Measurements from ENCODE around the gene PNMA1. TPM values are rescaled to one million over a fixed set of nuclear protein-coding genes. Genes with fewer than 3 reads are reported as not detected.

Gene PNMA1
- total and polyA plus RNA-seq, 2 of the 13 experiments (the other 11 are each of a cell fraction or from before 2014, with no cell fraction given), result 7.0 to 8.3 TPM

GRCh38 chr14:73719361-73719760 lies 5.2 kb upstream of the PNMA1 start:
- H2AFZ ChIP-seq (ENCODE audit: low read length), result no peak overlapping the region
- H3K9me3 ChIP-seq (ENCODE audit: low read length), result no peaks in the 10 kb centered on the region
- no peaks in the 10 kb centered on the region for H3K79me2 ChIP-seq (ENCODE audit: insufficient read depth, low read length)
- peaks cover 18% of the 10 kb centered on the region for H3K4me1 ChIP-seq (ENCODE audit: insufficient read depth, low read length)
- H3K27ac ChIP-seq (ENCODE audit: extremely low read length, insufficient read depth, low read length), result no peak overlapping the region
- 0 out of 2 replicates have a peak, but pooled peaks cover 5% of the 10 kb centered on the region for H4K20me1 ChIP-seq (ENCODE audit: insufficient read depth, low read length)
- no peak overlapping the region for H3K4me3 ChIP-seq (replicated peaks in 1 of 3; ENCODE audit: insufficient read depth in 1 of 3, low read depth in 2 of 3, low read length in 3 of 3)
- intact Hi-C loops (cut with micrococcal nuclease; ENCODE audit: unreplicated experiment), result no loop called here
- BruUV-seq (replicated peaks), result no TSS peak
- WGBS (ENCODE audit: low lambda C conversion rate), result 94% methylated on average over 13 of the region's 13 CpGs
- H3K36me3 ChIP-seq (replicated peaks in 1 of 2; ENCODE audit: control insufficient read depth in 1 of 2, insufficient read depth in 2 of 2, low read length in 2 of 2), result peaks cover 27 to 67% of the 10 kb centered on the region in 2 experiments
- TF ChIP-seq PCBP2 (optimal IDR thresholded peaks at IDR 0.05; ENCODE audit: low read depth, low read length, poor library complexity, severe bottlenecking) (no peak), RBM22 (optimal IDR thresholded peaks at IDR 0.05; ENCODE audit: low read length) (peak; percentile 4)
- no peak overlapping the region for H3K4me2 ChIP-seq (ENCODE audit: low read depth, low read length)
- DNase-seq (ENCODE audit: low spot score) (no peak), ATAC-seq (no peak), FAIRE-seq (no peak)
- CTCF ChIA-PET (ENCODE audit: low intra/inter-chr PET ratio, low total read pairs), result no interaction called here
- no peak overlapping the region for H3K9ac ChIP-seq (ENCODE audit: insufficient read depth, low read depth, low read length)
- in situ Hi-C loops (cut with HindIII; ENCODE audit: extremely low pct_ligation_motif_present, low pct_unique_long_range_greater_than_20kb), result no loop called here
- POLR2A ChIA-PET, result interaction anchor here (0.6 kb wide), 1 partner anchor 130 kb away, joined by 3 read pairs; no protein-coding TSS in a partner anchor
- H3K27me3 ChIP-seq (ENCODE audit: control insufficient read depth in 1 of 2, insufficient read depth in 2 of 2, low read length in 2 of 2), result no peaks in the 10 kb centered on the region

DNA sequence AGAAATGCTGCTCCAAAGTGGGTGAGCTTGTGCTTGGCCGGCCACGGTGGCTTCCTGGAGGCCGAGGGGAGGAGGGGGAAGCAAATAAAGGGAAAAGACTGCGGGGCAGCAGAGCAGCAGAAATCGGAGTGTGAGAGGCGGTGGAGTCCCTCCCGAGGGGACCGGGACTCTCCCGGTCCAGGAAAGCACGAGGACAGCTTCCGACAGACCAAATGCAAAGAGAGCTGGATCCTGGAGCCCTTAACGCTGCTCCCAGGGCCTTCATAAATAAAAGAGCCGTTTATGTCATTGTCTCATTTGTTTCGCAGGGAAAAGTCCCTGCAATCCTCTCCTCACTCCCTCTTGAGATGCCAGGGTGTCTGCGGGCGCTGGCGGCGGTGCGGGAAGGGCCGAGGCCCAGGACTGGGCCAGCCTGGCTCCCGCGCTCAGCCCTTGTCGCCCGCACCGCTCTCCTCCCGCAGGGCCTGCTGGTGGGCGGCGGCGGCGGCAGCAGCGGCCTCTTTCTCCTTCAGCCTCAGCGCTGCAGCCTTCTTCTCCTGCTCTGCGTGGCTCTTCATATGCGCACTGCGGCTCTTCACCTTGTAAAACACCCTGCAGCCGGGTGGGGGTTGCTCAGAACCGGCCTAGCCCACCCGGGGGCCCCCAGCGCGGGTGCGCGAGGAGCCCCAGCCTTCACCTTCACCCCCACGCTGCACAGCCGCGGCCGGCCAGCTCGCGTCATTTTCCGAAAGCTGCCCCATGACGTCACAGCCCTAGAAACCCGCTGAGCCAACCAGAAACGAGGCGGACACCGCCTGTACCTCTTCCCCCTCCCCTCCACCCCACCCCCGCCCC lies 4.5 kb upstream of the PNMA1 start:
- no peak overlapping the region for H3K4me3 ChIP-seq (replicated peaks in 1 of 3; ENCODE audit: insufficient read depth in 1 of 3, low read depth in 2 of 3, low read length in 3 of 3)
- intact Hi-C loops (cut with micrococcal nuclease; ENCODE audit: unreplicated experiment), result no loop called here
- in situ Hi-C loops (cut with HindIII; ENCODE audit: extremely low pct_ligation_motif_present, low pct_unique_long_range_greater_than_20kb), result no loop called here
- H3K36me3 ChIP-seq (replicated peaks in 1 of 2; ENCODE audit: control insufficient read depth in 1 of 2, insufficient read depth in 2 of 2, low read length in 2 of 2), result peaks cover 26 to 60% of the 10 kb centered on the region in 2 experiments
- H3K9ac ChIP-seq (ENCODE audit: insufficient read depth, low read depth, low read length), result no peak overlapping the region
- no peaks in the 10 kb centered on the region for H3K27me3 ChIP-seq (ENCODE audit: control insufficient read depth in 1 of 2, insufficient read depth in 2 of 2, low read length in 2 of 2)
- BruUV-seq (replicated peaks), result no TSS peak
- H4K20me1 ChIP-seq (ENCODE audit: insufficient read depth, low read length), result 0 out of 2 replicates have a peak, but pooled peaks cover 5% of the 10 kb centered on the region
- no peaks in the 10 kb centered on the region for H3K9me3 ChIP-seq (ENCODE audit: low read length)
- no peaks in the 10 kb centered on the region for H3K79me2 ChIP-seq (ENCODE audit: insufficient read depth, low read length)
- H3K27ac ChIP-seq (ENCODE audit: extremely low read length, insufficient read depth, low read length), result no peak overlapping the region
- H2AFZ ChIP-seq (ENCODE audit: low read length), result no peak overlapping the region
- TF ChIP-seq, protein P1, sequence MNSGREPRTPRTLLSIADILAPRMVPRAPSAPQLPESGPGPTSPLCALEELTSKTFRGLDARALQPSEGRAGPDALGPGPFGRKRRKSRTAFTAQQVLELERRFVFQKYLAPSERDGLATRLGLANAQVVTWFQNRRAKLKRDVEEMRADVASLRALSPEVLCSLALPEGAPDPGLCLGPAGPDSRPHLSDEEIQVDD (CRISPR knock-in tag; IDR thresholded peaks at IDR 0.05; ENCODE audit: borderline replicate concordance), result no peak
- no peak for TF ChIP-seq ZNF549 (CRISPR knock-in tag; IDR thresholded peaks at IDR 0.05)
- TF ChIP-seq SSRP1 (CRISPR knock-in tag; IDR thresholded peaks at IDR 0.05), result no peak
- no peak for TF ChIP-seq PCBP2 (optimal IDR thresholded peaks at IDR 0.05; ENCODE audit: low read depth, low read length, poor library complexity, severe bottlenecking)
- TF ChIP-seq, protein P2, sequence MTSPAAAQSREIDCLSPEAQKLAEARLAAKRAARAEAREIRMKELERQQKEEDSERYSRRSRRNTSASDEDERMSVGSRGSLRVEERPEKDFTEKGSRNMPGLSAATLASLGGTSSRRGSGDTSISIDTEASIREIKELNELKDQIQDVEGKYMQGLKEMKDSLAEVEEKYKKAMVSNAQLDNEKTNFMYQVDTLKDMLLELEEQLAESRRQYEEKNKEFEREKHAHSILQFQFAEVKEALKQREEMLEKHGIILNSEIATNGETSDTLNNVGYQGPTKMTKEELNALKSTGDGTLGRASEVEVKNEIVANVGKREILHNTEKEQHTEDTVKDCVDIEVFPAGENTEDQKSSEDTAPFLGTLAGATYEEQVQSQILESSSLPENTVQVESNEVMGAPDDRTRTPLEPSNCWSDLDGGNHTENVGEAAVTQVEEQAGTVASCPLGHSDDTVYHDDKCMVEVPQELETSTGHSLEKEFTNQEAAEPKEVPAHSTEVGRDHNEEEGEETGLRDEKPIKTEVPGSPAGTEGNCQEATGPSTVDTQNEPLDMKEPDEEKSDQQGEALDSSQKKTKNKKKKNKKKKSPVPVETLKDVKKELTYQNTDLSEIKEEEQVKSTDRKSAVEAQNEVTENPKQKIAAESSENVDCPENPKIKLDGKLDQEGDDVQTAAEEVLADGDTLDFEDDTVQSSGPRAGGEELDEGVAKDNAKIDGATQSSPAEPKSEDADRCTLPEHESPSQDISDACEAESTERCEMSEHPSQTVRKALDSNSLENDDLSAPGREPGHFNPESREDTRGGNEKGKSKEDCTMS (CRISPR knock-in tag; conservative IDR thresholded peaks at IDR 0.05), result no peak
- TF ChIP-seq GATA4 (IDR thresholded peaks at IDR 0.05; ENCODE audit: borderline replicate concordance, low read depth), result no peak
- no peak for TF ChIP-seq ZNF275 (CRISPR knock-in tag; IDR thresholded peaks at IDR 0.05; ENCODE audit: borderline replicate concordance)
- no peak for TF ChIP-seq DBP (CRISPR knock-in tag; IDR thresholded peaks at IDR 0.05; ENCODE audit: not compliant biosample characterization)
- no peak overlapping the region for H3K4me2 ChIP-seq (ENCODE audit: low read depth, low read length)
- no peak for FAIRE-seq
- no peak for ATAC-seq
- H3K4me1 ChIP-seq (ENCODE audit: insufficient read depth, low read length), result peaks cover 11% of the 10 kb centered on the region
- CTCF ChIA-PET (ENCODE audit: low intra/inter-chr PET ratio, low total read pairs), result no interaction called here
- POLR2A ChIA-PET, result interaction anchor here (0.6 kb wide), 1 partner anchor 131 kb away, joined by 3 read pairs; no protein-coding TSS in a partner anchor
- no peak for DNase-seq (ENCODE audit: low spot score)
- 94% methylated on average over 55 of the region's 55 CpGs for WGBS (ENCODE audit: low lambda C conversion rate)

Data from HepG2 (cell line).